K562 (cell line): ENCODE data around the gene GRIN1. TPM values are rescaled to one million over a fixed set of nuclear protein-coding genes. Genes with fewer than 3 reads are reported as not detected.
A peak's percentile ranks its signal among the peaks of the same experiment; 100 is the strongest.

Experiments
- CBX1 ChIP-seq: sonication (generic); IDR thresholded peaks from 2 replicates; pipeline ENCODE4 v1.6.1; 2016; ENCODE audit warnings: antibody characterized with exemption, low read depth, mild to moderate bottlenecking
- CLOCK ChIP-seq: fragments of 250-450 bp; sonication (Bioruptor Pico); IDR thresholded peaks from 2 replicates; pipeline ENCODE4 v1.4.0; 2020; ENCODE audit warnings: mild to moderate bottlenecking, moderate library complexity, borderline replicate concordance
- CREM ChIP-seq: IDR thresholded peaks from 2 replicates; pipeline ENCODE4 v1.6.1; 2014; ENCODE audit warnings: antibody characterized with exemption, low read depth
- E2F8 ChIP-seq: fragments of 450-650 bp; IDR thresholded peaks from 2 replicates; pipeline ENCODE4 v1.7.1; 2018; ENCODE audit warnings: mild to moderate bottlenecking, low read depth; ENCODE audit not compliant: partially characterized antibody
- EGR1 ChIP-seq: fragments of 450-650 bp; conservative IDR thresholded peaks from 2 replicates; pipeline ENCODE4 v1.6.1; 2017; ENCODE audit warnings: mild to moderate bottlenecking
- FOXP4 ChIP-seq: sonication (generic); formaldehyde crosslinking; IDR thresholded peaks from 2 replicates; pipeline ENCODE4 v1.8.0; 2022; ENCODE audit warnings: mild to moderate bottlenecking, missing genetic modification reagents, borderline replicate concordance
- FUS ChIP-seq: fragments of 200-400 bp; formaldehyde crosslinking; optimal IDR thresholded peaks from 2 replicates; pipeline ENCODE3; 2017; ENCODE audit warnings: low read depth, low read length
- HDAC3 ChIP-seq: fragments of 450-650 bp; IDR thresholded peaks from 2 replicates; pipeline ENCODE4 v1.6.1; 2018; ENCODE audit warnings: borderline replicate concordance, mild to moderate bottlenecking, moderate library complexity; ENCODE audit not compliant: partially characterized antibody
- THRAP3 ChIP-seq: fragments of 450-650 bp; IDR thresholded peaks from 2 replicates; pipeline ENCODE4 v1.6.1; 2016; ENCODE audit warnings: mild to moderate bottlenecking, inconsistent platforms, borderline replicate concordance
- ZMIZ1 ChIP-seq, 2 experiments: fragments of 150-350 bp in 1 of 2; IDR thresholded peaks; 2 replicates each; pipeline ENCODE4 v1.6.1; 2012 to 2016; ENCODE audit warnings: low read depth in 2 of 2, low read length in 2 of 2, mild to moderate bottlenecking in 1 of 2, moderate library complexity in 1 of 2
- ZNF146 ChIP-seq: IDR thresholded peaks from one replicate; pipeline ENCODE4 v1.6.1; 2018; ENCODE audit warnings: missing compliant biosample characterization; ENCODE audit not compliant: unreplicated experiment
- ZNF449 ChIP-seq: fragments of 250-450 bp; sonication (Bioruptor Pico); IDR thresholded peaks from 2 replicates; pipeline ENCODE4 v1.8.0; 2022; ENCODE audit warnings: moderate library complexity, mild to moderate bottlenecking, inconsistent platforms
- ZNF830 ChIP-seq: fragments of 250-450 bp; sonication (Bioruptor Pico); IDR thresholded peaks from 2 replicates; pipeline ENCODE4 v1.5.0; 2021; ENCODE audit warnings: mild to moderate bottlenecking
- polyA plus RNA-seq, 8 experiments: library from polyadenylated mRNA; depleted of rRNA in 4 of 8; stranded (reverse) in 5 of 8; unstranded in 3 of 8; fragments of >200 nt; fragmentation: Nextera tagmentation in 2 of 8; fragmentation: Illumina TruSeq in 1 of 8; extraction: Ambion mirVana in 2 of 8; extraction: Trizol in 1 of 8; gene quantifications; 2 replicates each; pipeline versions ENCODE4 v1.2.1 to v1.2.3, GENCODE V29; 2011 to 2014; ENCODE audit warnings: inconsistent platforms in 1 of 8, missing spikeins in 1 of 8
- total RNA-seq, 7 experiments: library from RNA; depleted of rRNA in 6 of 7; stranded (reverse); fragments of >200 nt in 6 of 7; fragmentation: Illumina TruSeq in 2 of 7; extraction: Trizol in 2 of 7; gene quantifications; 2 replicates each; pipeline versions ENCODE4 v1.2.1 to v1.2.3, GENCODE V29; 2011 to 2021; ENCODE audit warnings: low replicate concordance in 1 of 7

Gene GRIN1
- total and polyA plus RNA-seq, 9 of the 15 experiments (the other 6 are each of a cell fraction or from before 2014, with no cell fraction given): 0.03 to 0.35 (median 0.16) TPM; not detected in 6

GRCh38 chr9:137200311-137201204 is 61.6 kb downstream of the GRIN1 start, which contains the start of gene TPRN (continued):
- TF ChIP-seq ZNF449 (CRISPR knock-in tag) (no peak), THRAP3 (no peak), EGR1 (no peak), E2F8 (peak; percentile 66), CREM (peak; percentile 28; the same call in 1 of the 2 replicates), CBX1 (no peak), ZMIZ1 (IDR thresholded peaks at IDR 0.05; ENCODE audit: low read depth in 2 of 2, low read length in 2 of 2) (peak in 1 of 2 experiments; percentile 40; a peak in 1 of 4 replicates), CLOCK (CRISPR knock-in tag) (no peak), ZNF830 (no peak), FOXP4 (CRISPR knock-in tag) (no peak), HDAC3 (no peak), FUS (no peak), ZNF146 (CRISPR knock-in tag) (no peak)
